Lower leg skin (tissue), 4 donors: ENCODE data around the gene BCAS1. TPM values are rescaled to one million over a fixed set of nuclear protein-coding genes. Genes with fewer than 3 reads are reported as not detected.

Source experiments
- DNase-seq, 2 donors: peaks; one replicate each; pipeline ENCODE4 v3.0.0-alpha.2; 2019; ENCODE audit warnings: low spot score in 2 of 2
- H3K4me3 ChIP-seq: fragments of 200-600 bp; sonication (generic); 2 replicates; pipeline ENCODE4 v1.5.1; 2017; ENCODE audit warnings: mild to moderate bottlenecking, low read depth; ENCODE audit not compliant: poor library complexity, severe bottlenecking
- POLR2A ChIP-seq, 2 donors: fragments of 450-650 bp; IDR thresholded peaks; one replicate each; pipeline ENCODE4 v1.6.1; 2016 to 2017; ENCODE audit warnings: antibody characterized with exemption in 2 of 2, mild to moderate bottlenecking in 1 of 2, moderate library complexity in 1 of 2
- WGBS, 2 donors: methylation state at CpG; one replicate each; pipeline ENCODE4 v1.1.5; 2018; 5-methylcytosine and 5-hydroxymethylcytosine counted together
- intact Hi-C: fragments of 100-400 bp; cut with DNase I; formaldehyde crosslinking; loops from one replicate; pipeline ENCODE4 v1.15.0; 2023; ENCODE audit warnings: low total_unique reads
- total RNA-seq, 4 donors: library from RNA; depleted of rRNA; stranded (reverse); fragments of >200 nt; gene quantifications; one replicate each; pipeline ENCODE4 v1.1.0, GENCODE V29; 2016
- TF ChIP-seq, protein P1 (sequence below), 3 donors: fragments of 450-650 bp; IDR thresholded peaks; one replicate each; pipeline ENCODE4 v1.5.1; 2016; ENCODE audit warnings: antibody characterized with exemption in 3 of 3, mild to moderate bottlenecking in 3 of 3, moderate library complexity in 2 of 3

Gene BCAS1
- total RNA-seq, 4 donors from 2014 or later, result 1.7 to 3.7 (median 2.1) TPM

DNA sequence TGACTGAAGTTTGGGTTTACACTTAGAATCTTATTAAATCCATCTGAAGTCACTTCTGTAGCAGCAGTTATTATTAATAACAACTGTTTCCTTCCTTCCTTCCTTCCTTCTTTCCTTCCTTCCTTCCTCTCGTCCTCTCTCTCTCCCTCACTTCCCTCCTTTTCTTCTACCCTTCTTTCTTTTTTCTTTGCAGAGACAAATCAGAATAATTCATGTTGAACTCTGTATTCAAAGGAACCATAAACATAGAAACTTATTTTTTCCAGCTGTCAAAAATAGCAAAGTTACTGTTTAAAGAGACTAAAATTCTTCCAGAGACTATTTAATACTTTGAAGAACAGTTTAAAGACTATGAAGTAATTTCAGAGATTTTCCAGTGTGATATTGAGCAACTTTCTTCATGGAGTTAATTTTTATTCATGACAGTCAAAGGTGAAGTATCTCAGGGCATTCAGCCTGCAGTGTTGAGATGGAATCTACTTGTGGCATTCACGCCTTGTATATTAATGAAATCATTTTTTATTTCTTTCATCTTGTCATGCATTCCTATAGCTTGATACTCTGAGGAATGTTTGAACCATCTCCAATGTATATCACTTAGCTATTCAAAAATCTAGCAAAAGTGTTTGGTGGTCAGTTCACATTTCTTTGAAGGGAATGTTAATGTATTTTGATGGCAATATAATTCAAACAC, 109.7 kb downstream of the BCAS1 start:
- no peak overlapping the region for H3K4me3 ChIP-seq
- TF ChIP-seq POLR2A (IDR thresholded peaks at IDR 0.05), result no peak
- TF ChIP-seq, protein P1, sequence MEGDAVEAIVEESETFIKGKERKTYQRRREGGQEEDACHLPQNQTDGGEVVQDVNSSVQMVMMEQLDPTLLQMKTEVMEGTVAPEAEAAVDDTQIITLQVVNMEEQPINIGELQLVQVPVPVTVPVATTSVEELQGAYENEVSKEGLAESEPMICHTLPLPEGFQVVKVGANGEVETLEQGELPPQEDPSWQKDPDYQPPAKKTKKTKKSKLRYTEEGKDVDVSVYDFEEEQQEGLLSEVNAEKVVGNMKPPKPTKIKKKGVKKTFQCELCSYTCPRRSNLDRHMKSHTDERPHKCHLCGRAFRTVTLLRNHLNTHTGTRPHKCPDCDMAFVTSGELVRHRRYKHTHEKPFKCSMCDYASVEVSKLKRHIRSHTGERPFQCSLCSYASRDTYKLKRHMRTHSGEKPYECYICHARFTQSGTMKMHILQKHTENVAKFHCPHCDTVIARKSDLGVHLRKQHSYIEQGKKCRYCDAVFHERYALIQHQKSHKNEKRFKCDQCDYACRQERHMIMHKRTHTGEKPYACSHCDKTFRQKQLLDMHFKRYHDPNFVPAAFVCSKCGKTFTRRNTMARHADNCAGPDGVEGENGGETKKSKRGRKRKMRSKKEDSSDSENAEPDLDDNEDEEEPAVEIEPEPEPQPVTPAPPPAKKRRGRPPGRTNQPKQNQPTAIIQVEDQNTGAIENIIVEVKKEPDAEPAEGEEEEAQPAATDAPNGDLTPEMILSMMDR (IDR thresholded peaks at IDR 0.05), result no peak
- no peak for DNase-seq
- intact Hi-C loops, result no loop called here
- WGBS, 2 donors, result 25 to 32% methylated on average over 2 of the region's 2 CpGs

DNA sequence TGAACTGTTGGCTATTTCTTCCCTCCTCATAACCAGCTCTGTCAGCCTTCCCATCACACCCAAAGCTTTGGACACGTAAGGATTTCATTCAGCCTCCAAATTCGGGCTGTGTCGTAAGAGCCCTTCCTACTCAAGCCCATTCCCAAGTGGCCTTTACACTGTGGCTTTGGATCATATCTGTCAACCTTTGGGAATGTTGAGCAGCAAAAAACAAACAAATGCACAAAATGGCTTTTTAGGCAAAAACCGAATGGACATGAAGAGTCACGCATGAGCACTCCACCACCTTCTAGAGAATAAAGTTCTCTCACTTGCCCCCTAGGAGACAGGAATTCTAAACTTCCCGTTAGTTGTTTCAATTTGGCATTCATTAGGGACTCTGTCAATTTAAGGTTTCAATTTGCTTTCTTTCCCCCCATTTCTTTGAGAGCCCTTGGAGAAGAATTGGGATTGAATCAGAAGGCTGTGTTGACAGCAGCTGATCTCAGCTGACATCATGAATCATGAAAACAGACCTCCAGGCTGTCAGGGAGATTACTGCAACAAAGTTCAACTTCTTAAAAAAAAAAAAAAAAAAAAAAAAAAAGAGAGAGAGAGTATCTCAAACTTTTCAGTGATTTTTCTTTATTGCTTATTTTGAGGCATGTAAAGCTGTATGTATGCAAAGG, 110.3 kb downstream of the BCAS1 start:
- no peak overlapping the region for H3K4me3 ChIP-seq
- peak in 1 of 2 donors; percentile 49 for DNase-seq
- intact Hi-C loops, result no loop called here
- no peak for TF ChIP-seq POLR2A (IDR thresholded peaks at IDR 0.05)
- TF ChIP-seq, protein P1 (IDR thresholded peaks at IDR 0.05), result no peak
- 51 to 52% methylated on average over 6 of the region's 6 CpGs for WGBS, 2 donors

DNA sequence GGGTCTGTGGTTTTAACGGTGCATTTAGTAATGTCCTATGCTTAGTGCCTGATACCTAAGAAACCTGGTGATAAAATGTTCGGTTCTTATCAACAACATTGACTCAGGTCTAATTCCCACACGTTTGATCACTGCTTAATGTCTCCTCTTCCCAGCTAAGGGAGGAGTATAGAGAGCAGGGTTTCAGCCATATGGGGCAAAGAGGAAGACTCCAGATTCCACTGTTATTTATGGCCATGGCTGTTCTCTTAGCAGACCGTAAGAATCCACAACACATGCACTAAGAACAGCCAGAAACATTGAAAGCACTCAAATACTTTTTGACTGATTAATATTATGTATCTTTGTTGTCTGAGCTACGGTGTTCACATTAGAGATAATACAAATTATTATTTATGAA, 112.1 kb downstream of the BCAS1 start:
- intact Hi-C loops, result no loop called here
- no peak overlapping the region for H3K4me3 ChIP-seq
- DNase-seq, result no peak
- TF ChIP-seq, protein P1 (IDR thresholded peaks at IDR 0.05), result no peak
- no peak for TF ChIP-seq POLR2A (IDR thresholded peaks at IDR 0.05)
- 67 to 74% methylated on average over 5 of the region's 5 CpGs for WGBS, 2 donors

DNA sequence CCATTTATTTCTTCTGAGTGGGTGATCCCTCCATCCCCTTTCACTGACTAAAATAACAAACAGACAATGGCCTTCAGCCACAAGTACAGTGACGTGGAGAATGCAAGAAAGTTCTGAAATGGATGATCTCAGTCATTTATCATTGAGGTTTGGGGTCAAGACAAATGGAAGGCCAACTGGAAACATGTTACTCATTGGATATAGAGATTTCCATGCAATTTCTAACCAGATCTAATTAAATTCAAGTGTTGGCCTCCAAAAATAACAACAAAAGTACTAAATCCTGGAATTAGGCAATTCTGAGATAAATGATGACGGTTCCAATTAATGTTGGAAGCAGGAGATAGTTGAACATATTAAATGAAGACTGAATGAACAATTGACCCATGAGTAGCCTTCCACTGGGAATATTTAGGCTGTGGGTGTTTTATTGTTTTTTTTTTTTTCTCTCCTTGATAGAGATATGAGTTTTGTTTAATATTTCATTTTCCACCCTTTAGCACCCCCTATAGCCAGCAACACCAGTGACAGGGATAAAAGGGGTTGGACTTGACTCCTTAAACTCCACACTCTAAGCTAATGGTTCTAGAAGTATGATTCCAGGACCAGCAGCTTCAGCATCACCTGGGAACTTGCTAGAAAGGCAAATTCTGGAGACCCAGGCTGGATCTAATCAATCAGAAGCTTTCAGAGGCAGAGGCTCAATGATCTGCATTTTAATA, 112.8 kb downstream of the BCAS1 start:
- intact Hi-C loops, result no loop called here
- DNase-seq, result no peak
- 61 to 66% methylated on average over 2 of the region's 2 CpGs for WGBS, 2 donors
- no peak overlapping the region for H3K4me3 ChIP-seq
- TF ChIP-seq, protein P1 (IDR thresholded peaks at IDR 0.05), result no peak
- no peak for TF ChIP-seq POLR2A (IDR thresholded peaks at IDR 0.05)

DNA sequence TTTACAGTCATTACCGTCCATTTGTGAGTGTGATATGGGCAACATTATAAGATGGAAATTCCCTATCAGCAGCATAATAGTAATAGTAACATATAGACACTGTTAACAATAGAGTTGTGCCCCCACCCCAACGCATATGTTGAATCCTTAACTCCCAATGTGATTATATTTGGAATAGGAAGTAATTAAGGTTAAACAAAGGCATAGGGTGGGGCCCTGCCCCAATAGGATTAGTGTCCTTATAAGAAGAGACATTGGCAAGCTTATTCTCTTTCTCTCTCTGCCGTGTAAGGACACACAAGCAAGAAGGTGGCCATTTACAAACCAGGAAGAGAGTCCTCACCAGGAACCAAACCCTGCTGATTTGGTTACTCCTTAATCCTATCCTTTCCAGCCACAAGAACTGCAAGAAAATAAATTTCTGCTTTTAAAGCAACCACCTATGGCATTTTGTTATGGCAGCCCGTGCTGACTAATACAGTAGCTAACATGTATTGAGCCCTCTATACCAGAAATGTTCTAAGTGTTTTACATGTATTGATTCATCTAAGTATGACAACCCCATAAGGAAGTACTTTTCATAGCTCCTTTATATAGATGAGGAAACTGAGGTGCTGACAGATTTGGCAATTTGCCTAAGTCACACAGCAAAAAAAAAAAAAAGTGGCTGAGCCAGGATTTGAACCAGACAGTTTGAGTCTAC, 114.2 kb downstream of the BCAS1 start:
- intact Hi-C loops, result no loop called here
- H3K4me3 ChIP-seq, result no peak overlapping the region
- DNase-seq, result no peak
- no peak for TF ChIP-seq POLR2A (IDR thresholded peaks at IDR 0.05)
- WGBS, 2 donors, result 91 to 93% methylated on average over 4 of the region's 4 CpGs
